ENCODE data around the gene GTF2E1.

GTF2E1 gene

GRCh38 chr3:120742198-120742848 is at the start of gene GTF2E1, which contains the start of gene RABL3:
Gene GTF2E1 (plus strand): TSS chr3:120742744. CDS start chr3:120750553, 7,809 bp downstream.
Gene RABL3 (minus strand): TSS chr3:120742516. CDS start chr3:120742507, 9 bp downstream.
- TF ChIP-seq GATA3 (IDR thresholded peaks at IDR 0.05; ENCODE audit: low read depth, low read length), result no peak
- TF ChIP-seq GATA2 (IDR thresholded peaks at IDR 0.05; ENCODE audit: low read depth, low read length), result no peak

GRCh38 chr3:120693439-120694171 is 48.9 kb upstream of the GTF2E1 start:
- no peak for TF ChIP-seq GATA2 (IDR thresholded peaks at IDR 0.05; ENCODE audit: low read depth, low read length)
- no peak for TF ChIP-seq GATA3 (IDR thresholded peaks at IDR 0.05; ENCODE audit: low read depth, low read length)

GRCh38 chr3:120699333-120699732 is 43.2 kb upstream of the GTF2E1 start:
- TF ChIP-seq GATA3 (IDR thresholded peaks at IDR 0.05; ENCODE audit: low read depth, low read length) (no peak), GATA2 (IDR thresholded peaks at IDR 0.05; ENCODE audit: low read depth, low read length) (no peak)

GRCh38 chr3:120705884-120706582 is 36.5 kb upstream of the GTF2E1 start:
- TF ChIP-seq GATA3 (IDR thresholded peaks at IDR 0.05; ENCODE audit: low read depth, low read length) (no peak), GATA2 (IDR thresholded peaks at IDR 0.05; ENCODE audit: low read depth, low read length) (no peak)

- no peak for TF ChIP-seq GATA2 (IDR thresholded peaks at IDR 0.05; ENCODE audit: low read depth, low read length)
- TF ChIP-seq GATA3 (IDR thresholded peaks at IDR 0.05; ENCODE audit: low read depth, low read length), result no peak
Measured at GRCh38 chr3:120706950-120707349, 35.6 kb upstream of the GTF2E1 start.

DNA sequence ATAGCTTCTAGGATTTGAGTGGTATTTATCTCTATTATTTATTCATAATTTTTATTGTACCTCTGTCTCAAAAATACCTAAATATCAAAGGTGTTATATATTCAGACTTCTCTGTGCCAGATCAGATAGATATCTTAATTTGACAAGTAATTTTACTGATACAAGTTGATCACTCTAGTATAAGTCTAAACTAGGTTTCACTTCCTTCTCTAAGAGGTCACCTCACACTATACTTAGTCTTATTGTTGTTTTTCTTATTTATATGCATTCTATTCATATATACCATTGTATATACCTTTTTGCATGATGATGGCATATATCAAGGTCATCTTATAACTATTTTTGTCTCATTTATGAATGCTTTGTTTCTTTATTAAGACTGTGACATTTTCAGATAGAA is 34.1 kb upstream of the GTF2E1 start:
- no peak for TF ChIP-seq GATA2 (IDR thresholded peaks at IDR 0.05; ENCODE audit: low read depth, low read length)
- TF ChIP-seq GATA3 (IDR thresholded peaks at IDR 0.05; ENCODE audit: low read depth, low read length), result no peak

- TF ChIP-seq GATA2 (IDR thresholded peaks at IDR 0.05; ENCODE audit: low read depth, low read length), result no peak
- no peak for TF ChIP-seq GATA3 (IDR thresholded peaks at IDR 0.05; ENCODE audit: low read depth, low read length)
Measured at GRCh38 chr3:120710369-120710768, 32.2 kb upstream of the GTF2E1 start.

DNA sequence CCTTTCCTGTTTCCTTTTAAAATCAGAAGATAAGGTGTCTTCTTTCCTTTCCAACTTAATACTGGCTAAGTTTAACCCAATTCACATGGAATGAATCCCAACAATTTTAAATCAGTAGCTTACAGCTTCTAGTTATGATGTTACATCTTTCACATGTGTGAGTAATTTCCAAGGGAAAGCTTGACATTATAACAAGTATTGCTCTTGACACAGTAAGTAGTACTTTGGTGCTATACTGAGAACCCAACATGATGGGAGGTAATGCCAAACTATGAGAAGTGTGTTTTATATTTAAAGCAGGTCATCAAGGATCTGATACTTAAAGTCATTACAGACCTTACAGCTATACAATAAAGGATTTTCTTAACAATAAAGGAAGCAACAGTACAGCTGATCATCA is 29.3 kb upstream of the GTF2E1 start:
- TF ChIP-seq GATA3 (IDR thresholded peaks at IDR 0.05; ENCODE audit: low read depth, low read length) (no peak), GATA2 (IDR thresholded peaks at IDR 0.05; ENCODE audit: low read depth, low read length) (no peak)

DNA sequence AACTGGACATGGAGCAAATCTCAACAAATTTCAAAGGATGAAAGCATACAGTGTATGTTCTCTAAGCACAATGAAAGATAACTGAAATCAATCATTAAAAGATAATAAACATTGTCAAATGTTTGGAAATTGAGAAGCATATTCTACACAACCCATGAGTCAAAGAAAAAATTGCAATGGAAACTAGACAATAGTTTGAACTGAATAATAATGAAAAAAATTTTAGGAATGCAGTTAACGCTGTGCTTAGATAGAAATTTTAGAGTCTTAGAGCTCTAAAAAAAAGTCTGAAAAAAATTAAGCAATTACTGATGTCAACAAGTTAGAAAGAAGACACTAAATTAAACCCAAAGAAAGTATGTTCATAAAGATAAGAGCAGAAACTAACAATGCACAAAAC is 15.8 kb upstream of the GTF2E1 start:
- TF ChIP-seq GATA3 (IDR thresholded peaks at IDR 0.05; ENCODE audit: low read depth, low read length), result no peak
- TF ChIP-seq GATA2 (IDR thresholded peaks at IDR 0.05; ENCODE audit: low read depth, low read length), result no peak

DNA sequence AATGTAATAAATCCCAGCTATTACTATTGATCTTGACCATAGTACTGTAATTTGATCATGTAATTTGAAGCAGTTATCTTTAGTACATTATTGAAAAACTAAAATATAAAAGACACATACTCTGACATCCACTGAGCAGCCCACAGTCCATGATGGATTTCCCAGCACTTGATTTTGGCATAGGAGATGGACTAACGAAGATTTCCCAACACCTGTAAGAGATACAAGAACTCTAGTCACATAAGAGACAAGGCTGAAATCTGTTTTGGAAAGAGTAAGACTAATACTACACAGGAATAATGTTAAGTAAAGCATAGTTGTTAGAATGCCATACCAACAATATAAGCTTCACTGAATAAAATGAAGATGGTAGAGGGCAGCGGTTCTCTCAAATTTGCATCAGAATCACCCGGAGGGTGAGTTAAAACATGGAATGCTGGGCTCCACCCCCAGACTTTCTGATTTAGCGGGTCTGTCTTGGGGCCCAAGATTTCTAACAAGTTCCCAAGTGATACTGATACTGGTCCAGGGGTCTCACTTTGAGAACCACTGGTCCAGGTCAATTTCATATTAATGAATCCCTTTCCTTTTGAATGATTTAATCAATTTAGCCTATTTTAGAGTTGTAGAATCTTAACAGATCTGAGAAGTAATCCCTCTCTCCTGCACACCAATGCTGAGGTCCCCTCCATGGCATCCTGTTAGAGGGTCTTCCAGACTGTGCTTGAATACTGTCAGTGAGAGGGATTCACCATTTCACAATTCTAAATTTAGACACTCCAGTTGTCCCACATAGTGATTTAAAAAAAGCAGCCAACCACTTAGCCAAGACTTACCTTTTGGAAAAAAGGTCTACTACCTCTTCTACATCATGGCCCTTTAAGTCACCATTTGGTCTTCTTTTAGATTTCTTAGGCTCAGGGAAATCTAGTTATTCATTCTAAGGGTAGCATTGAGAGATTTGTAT is 11.7 kb upstream of the GTF2E1 start:
- TF ChIP-seq GATA3 (IDR thresholded peaks at IDR 0.05; ENCODE audit: low read depth, low read length), result no peak
- no peak for TF ChIP-seq GATA2 (IDR thresholded peaks at IDR 0.05; ENCODE audit: low read depth, low read length)

GRCh38 chr3:120741320-120741719 is 1.2 kb upstream of the GTF2E1 start:
- TF ChIP-seq GATA2 (IDR thresholded peaks at IDR 0.05; ENCODE audit: low read depth, low read length) (no peak), GATA3 (IDR thresholded peaks at IDR 0.05; ENCODE audit: low read depth, low read length) (no peak)

DNA sequence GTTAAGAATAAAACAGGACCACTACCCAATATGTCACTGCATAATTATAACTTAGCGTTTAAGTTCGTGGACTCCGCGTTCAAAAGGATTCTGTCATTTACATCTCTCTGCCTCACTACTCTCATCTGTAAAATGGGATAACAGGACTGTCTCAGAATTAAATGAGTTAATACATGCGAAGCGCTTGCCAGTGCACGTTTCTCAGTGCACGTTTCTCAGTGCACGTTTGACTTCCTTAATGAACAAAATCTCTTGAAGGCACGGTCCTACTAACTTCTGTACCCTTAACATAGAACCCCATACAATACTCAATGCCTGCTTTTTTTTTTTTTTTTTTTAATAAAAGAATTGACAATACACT is 727 bp upstream of the GTF2E1 start:
- TF ChIP-seq GATA3 (IDR thresholded peaks at IDR 0.05; ENCODE audit: low read depth, low read length) (no peak), GATA2 (IDR thresholded peaks at IDR 0.05; ENCODE audit: low read depth, low read length) (no peak)

- no peak for TF ChIP-seq GATA3 (IDR thresholded peaks at IDR 0.05; ENCODE audit: low read depth, low read length)
- no peak for TF ChIP-seq GATA2 (IDR thresholded peaks at IDR 0.05; ENCODE audit: low read depth, low read length)
Measured at GRCh38 chr3:120742849-120743365, 363 bp downstream of the GTF2E1 start.

Measured in SH-SY5Y (cell line).